ENCODE measurements around the gene PLXDC1.

PLXDC1 gene

GRCh38 chr17:39104046-39104445 is 47.4 kb downstream of the PLXDC1 start:
- TF ChIP-seq ZBTB7A (IDR thresholded peaks at IDR 0.05; ENCODE audit: low read depth) (no peak), TCF12 (IDR thresholded peaks at IDR 0.05; ENCODE audit: low read depth) (no peak), USF1 (IDR thresholded peaks at IDR 0.05) (no peak), CEBPB (IDR thresholded peaks at IDR 0.05) (no peak), REST (IDR thresholded peaks at IDR 0.05; ENCODE audit: low read depth) (no peak), EP300 (IDR thresholded peaks at IDR 0.05; ENCODE audit: borderline replicate concordance) (no peak), MAX (IDR thresholded peaks at IDR 0.05) (no peak), FOXM1 (IDR thresholded peaks at IDR 0.05; ENCODE audit: borderline replicate concordance, low read depth) (no peak), RAD21 (IDR thresholded peaks at IDR 0.05; ENCODE audit: low read depth) (no peak), CREB1 (IDR thresholded peaks at IDR 0.05; ENCODE audit: low read depth) (no peak), TEAD4 (IDR thresholded peaks at IDR 0.05) (no peak), TAF1 (IDR thresholded peaks at IDR 0.05; ENCODE audit: low read depth) (no peak), EGR1 (IDR thresholded peaks at IDR 0.05) (no peak), NFIC (IDR thresholded peaks at IDR 0.05) (no peak), YY1 (IDR thresholded peaks at IDR 0.05; ENCODE audit: low read depth) (no peak)

- TF ChIP-seq TEAD4 (IDR thresholded peaks at IDR 0.05) (no peak), EP300 (IDR thresholded peaks at IDR 0.05; ENCODE audit: borderline replicate concordance) (no peak), MAX (IDR thresholded peaks at IDR 0.05) (no peak), YY1 (IDR thresholded peaks at IDR 0.05; ENCODE audit: low read depth) (no peak), TCF12 (IDR thresholded peaks at IDR 0.05; ENCODE audit: low read depth) (no peak), RAD21 (IDR thresholded peaks at IDR 0.05; ENCODE audit: low read depth) (no peak), NFIC (IDR thresholded peaks at IDR 0.05) (no peak), ZBTB7A (IDR thresholded peaks at IDR 0.05; ENCODE audit: low read depth) (no peak), REST (IDR thresholded peaks at IDR 0.05; ENCODE audit: low read depth) (no peak)
Observed at GRCh38 chr17:39101091-39101490, 50.3 kb downstream of the PLXDC1 start.

- TF ChIP-seq NFIC (IDR thresholded peaks at IDR 0.05): no peak
- no peak for TF ChIP-seq CEBPB (IDR thresholded peaks at IDR 0.05)
- no peak for TF ChIP-seq YY1 (IDR thresholded peaks at IDR 0.05; ENCODE audit: low read depth)
- no peak for TF ChIP-seq TEAD4 (IDR thresholded peaks at IDR 0.05)
- TF ChIP-seq USF1 (IDR thresholded peaks at IDR 0.05): no peak
Observed at GRCh38 chr17:39100530-39100929, 50.9 kb downstream of the PLXDC1 start.

- TF ChIP-seq RAD21 (IDR thresholded peaks at IDR 0.05; ENCODE audit: low read depth) (no peak), TAF1 (IDR thresholded peaks at IDR 0.05; ENCODE audit: low read depth) (no peak), CEBPB (IDR thresholded peaks at IDR 0.05) (no peak), TEAD4 (IDR thresholded peaks at IDR 0.05) (no peak), NFIC (IDR thresholded peaks at IDR 0.05) (no peak), EP300 (IDR thresholded peaks at IDR 0.05; ENCODE audit: borderline replicate concordance) (no peak), REST (IDR thresholded peaks at IDR 0.05; ENCODE audit: low read depth) (no peak), USF1 (IDR thresholded peaks at IDR 0.05) (no peak), EGR1 (IDR thresholded peaks at IDR 0.05) (no peak), CREB1 (IDR thresholded peaks at IDR 0.05; ENCODE audit: low read depth) (no peak), TCF12 (IDR thresholded peaks at IDR 0.05; ENCODE audit: low read depth) (no peak), MAX (IDR thresholded peaks at IDR 0.05) (no peak), FOXM1 (IDR thresholded peaks at IDR 0.05; ENCODE audit: borderline replicate concordance, low read depth) (no peak), YY1 (IDR thresholded peaks at IDR 0.05; ENCODE audit: low read depth) (no peak), ZBTB7A (IDR thresholded peaks at IDR 0.05; ENCODE audit: low read depth) (no peak)
Observed at GRCh38 chr17:39099663-39100286, 51.7 kb downstream of the PLXDC1 start.
